Body of pancreas (tissue), 4 donors: Measurements from ENCODE around the gene NUP210. TPM values are rescaled to one million over a fixed set of nuclear protein-coding genes. Genes with fewer than 3 reads are reported as not detected.
A peak's percentile ranks its signal among the peaks of the same experiment; 100 is the strongest.

Source experiments
- ATAC-seq: fragments of 150-250 bp; one replicate; pipeline ENCODE4 v1.9.1; 2016
- DNase-seq, 4 donors: peaks; one replicate each; pipeline ENCODE4 v3.0.0-alpha.2; 2019
- H3K27ac ChIP-seq, 4 donors: fragments of 200-600 bp; sonication (generic); 1 replicate in 3 of 4; 2 replicates in 1 of 4; pipeline versions ENCODE4 v1.5.1 to v1.6.1; 2016 to 2019; ENCODE audit warnings: mild to moderate bottlenecking in 1 of 4, mixed read lengths in 1 of 4, moderate library complexity in 1 of 4
- H3K27me3 ChIP-seq, 2 donors: fragments of 200-600 bp; sonication (generic); one replicate each; pipeline ENCODE4 v1.6.0; 2016; ENCODE audit warnings: mild to moderate bottlenecking in 1 of 2
- H3K36me3 ChIP-seq, 2 donors: fragments of 200-600 bp; sonication (generic); replicated peaks in 1 of 2; 2 replicates each; pipeline ENCODE4 v1.5.1; 2016; ENCODE audit warnings: low read depth in 2 of 2; ENCODE audit not compliant: insufficient read depth in 1 of 2
- H3K4me1 ChIP-seq: fragments of 200-600 bp; sonication (generic); one replicate; pipeline ENCODE4 v1.6.0; 2016
- H3K4me3 ChIP-seq, 2 donors: fragments of 200-600 bp; sonication (generic); 1 replicate in 1 of 2; 2 replicates in 1 of 2; pipeline ENCODE4 v1.5.1; 2016 to 2019
- H3K9me3 ChIP-seq, 3 donors: fragments of 200-600 bp; sonication (generic); 1 replicate in 2 of 3; 2 replicates in 1 of 3; pipeline ENCODE4 v1.5.1; 2016
- CTCF ChIP-seq, 7 experiments: fragments of 450-650 bp in 4 of 7; fragments of 200-600 bp in 3 of 7; sonication (generic) in 3 of 7; IDR thresholded peaks; one replicate each; pipeline ENCODE4 v1.5.1; 2016 to 2019; ENCODE audit warnings: antibody characterized with exemption in 7 of 7
- POLR2A ChIP-seq, 3 donors: fragments of 450-650 bp; IDR thresholded peaks; one replicate each; pipeline ENCODE4 v1.6.1; 2016; ENCODE audit warnings: antibody characterized with exemption in 3 of 3, mild to moderate bottlenecking in 2 of 3
- WGBS, 2 donors: methylation state at CpG; one replicate each; pipeline ENCODE4 v1.1.5; 2017; 5-methylcytosine and 5-hydroxymethylcytosine counted together
- intact Hi-C: fragments of 100-400 bp; cut with DNase I; formaldehyde crosslinking; loops from one replicate; pipeline ENCODE4 v1.15.1; 2023
- total RNA-seq, 2 donors: library from RNA; depleted of rRNA; stranded (reverse); fragments of >200 nt; gene quantifications; one replicate each; pipeline ENCODE4 v1.1.0, GENCODE V29; 2016

NUP210 gene
- total RNA-seq, 2 donors from 2014 or later, result 16.3 to 19.1 TPM

GRCh38 chr3:13313813-13314212 lies 106.3 kb downstream of the NUP210 start:
- DNase-seq, result no peak
- no peak overlapping the region for H3K27ac ChIP-seq
- no peak for ATAC-seq
- intact Hi-C loops, result no loop called here
- H3K4me3 ChIP-seq, result no peak overlapping the region
- TF ChIP-seq CTCF (IDR thresholded peaks at IDR 0.05), result no peak
- TF ChIP-seq POLR2A (IDR thresholded peaks at IDR 0.05), result no peak
- 95% methylated on average over 9 to 10 of the region's 10 CpGs for WGBS, 2 donors
- H3K27me3 ChIP-seq, result no peaks in the 10 kb centered on the region
- no peaks in the 10 kb centered on the region for H3K9me3 ChIP-seq
- no peaks in the 10 kb centered on the region for H3K4me1 ChIP-seq
- H3K36me3 ChIP-seq, result peaks cover 0 to 13% of the 10 kb centered on the region in 2 donors

GRCh38 chr3:13309004-13309403 lies 111.1 kb downstream of the NUP210 start:
- intact Hi-C loops, result no loop called here

GRCh38 chr3:13308380-13308801 lies 111.7 kb downstream of the NUP210 start:
- Histone ChIP-seq H3K27me3 (no peaks in the 10 kb centered on the region), H3K9me3 (no peaks in the 10 kb centered on the region), H3K4me1 (peaks cover 5% of the 10 kb centered on the region), H3K36me3 (no peaks in the 10 kb centered on the region), H3K27ac (no peak overlapping the region), H3K4me3 (no peak overlapping the region)
- peak; percentile 64 to 79 (median 75) for DNase-seq
- intact Hi-C loops, result no loop called here
- TF ChIP-seq CTCF (IDR thresholded peaks at IDR 0.05), result peak; percentile 20 to 67 (median 62)
- no peak for TF ChIP-seq POLR2A (IDR thresholded peaks at IDR 0.05)
- 23 to 28% methylated on average over 5 to 6 of the region's 6 CpGs for WGBS, 2 donors
- peak; percentile 81 for ATAC-seq

More at GRCh38 chr3:13309004-13309403, 111.1 kb downstream of the NUP210 start:
- Histone ChIP-seq H3K4me3 (no peak overlapping the region), H3K27me3 (no peaks in the 10 kb centered on the region), H3K36me3 (no peaks in the 10 kb centered on the region), H3K4me1 (no peaks in the 10 kb centered on the region), H3K27ac (no peak overlapping the region), H3K9me3 (no peaks in the 10 kb centered on the region)
- 70 to 80% methylated on average over 3 of the region's 3 CpGs for WGBS, 2 donors
- ATAC-seq (no peak), DNase-seq (peak in 1 of 4 donors; percentile 2)
- TF ChIP-seq CTCF (IDR thresholded peaks at IDR 0.05) (no peak), POLR2A (IDR thresholded peaks at IDR 0.05) (no peak)

- Histone ChIP-seq H3K9me3 (no peaks in the 10 kb centered on the region), H3K4me1 (peaks cover 14% of the 10 kb centered on the region), H3K27ac (no peak overlapping the region), H3K27me3 (no peaks in the 10 kb centered on the region), H3K4me3 (no peak overlapping the region), H3K36me3 (no peaks in the 10 kb centered on the region)
- ATAC-seq (no peak), DNase-seq (peak in 1 of 4 donors; percentile 0)
- TF ChIP-seq CTCF (IDR thresholded peaks at IDR 0.05) (no peak), POLR2A (IDR thresholded peaks at IDR 0.05) (no peak)
- intact Hi-C loops, result no loop called here
- WGBS, 2 donors, result 83 to 84% methylated on average over 11 of the region's 11 CpGs
These were observed 113.1 kb downstream of the NUP210 start for GRCh38 chr3:13307041-13307440.

GRCh38 chr3:13305623-13306022 lies 114.5 kb downstream of the NUP210 start:
- no peak for ATAC-seq
- 80% methylated on average over 4 of the region's 4 CpGs; no CpG with 5 or more reads in 1 of the 2 donors for WGBS, 2 donors
- intact Hi-C loops, result no loop called here

More at GRCh38 chr3:13305623-13306022, 114.5 kb downstream of the NUP210 start:
- no peak overlapping the region for H3K27ac ChIP-seq
- no peaks in the 10 kb centered on the region for H3K27me3 ChIP-seq
- TF ChIP-seq CTCF (IDR thresholded peaks at IDR 0.05) (no peak), POLR2A (IDR thresholded peaks at IDR 0.05) (no peak)
- peak in 1 of 4 donors; percentile 3 for DNase-seq
- no peak overlapping the region for H3K4me3 ChIP-seq
- H3K9me3 ChIP-seq, result no peaks in the 10 kb centered on the region
- peaks cover 21% of the 10 kb centered on the region for H3K4me1 ChIP-seq
- H3K36me3 ChIP-seq, result no peaks in the 10 kb centered on the region
